Measurements from ENCODE around the gene ARHGAP21. TPM values are rescaled to one million over a fixed set of nuclear protein-coding genes. Genes with fewer than 3 reads are reported as not detected.
"Not testable (repeated sequence)": the region's sequence is repeated elsewhere in the genome, so short reads cannot be mapped to it uniquely, and the experiment has no call there.

The ARHGAP21 gene
- total RNA-seq (2014; rRNA removed) (51.4 and 52.6 TPM in 2 replicates), Bru-seq, nascent RNA (percentile 85 among the genes with signal in this experiment), BruChase-seq, experiment 1, labeled RNA remaining after a 6-hour chase (percentile 80 among the genes with signal in this experiment), BruChase-seq, experiment 2, labeled RNA remaining after a 2-hour chase (percentile 77 among the genes with signal in this experiment)
- long read RNA-seq, partial matches to known transcripts: 16 of 28 reads
- long read RNA-seq, other reads (novel, unspliced or antisense): 7 of 28 reads

DNA sequence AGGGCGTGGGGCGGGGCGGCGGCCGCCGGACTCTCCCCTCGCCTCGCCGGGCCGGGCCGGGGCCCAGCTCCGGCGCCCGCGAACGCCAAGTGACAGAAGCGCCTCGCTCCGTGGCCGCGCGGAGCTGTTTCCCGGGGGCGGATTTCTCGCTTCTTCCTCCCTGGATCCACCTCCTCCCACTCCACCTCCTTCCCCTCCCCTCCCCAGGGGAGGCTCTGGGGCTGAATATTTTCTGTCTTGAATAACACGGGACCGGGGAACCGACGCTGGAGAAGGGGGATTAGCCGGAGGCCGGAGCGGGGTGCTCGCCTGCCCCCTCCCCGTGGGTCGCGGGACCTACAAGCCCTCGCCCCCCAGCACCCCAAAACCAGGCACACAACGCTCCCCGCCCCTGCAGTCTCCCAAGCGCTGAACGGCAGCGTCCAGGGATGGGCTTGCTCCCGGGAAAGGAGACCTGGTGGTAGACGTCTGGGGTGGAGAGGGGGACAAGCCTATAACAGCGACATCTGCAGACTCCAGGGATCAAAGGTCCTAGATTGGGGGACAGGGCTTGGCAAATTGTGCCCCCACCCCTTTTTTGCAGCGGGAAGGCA lies at the start of gene ARHGAP21:
TSS of gene ARHGAP21 (minus strand) at position 100 of the 593 bp plus-strand sequence. CDS start 1,988 bp downstream, outside the sequence.
- peak within 1 kb of the TSS; percentile 72 for H3K27ac ChIP-seq (ENCODE audit: low read length)
- H3K9ac ChIP-seq (ENCODE audit: low read length): peak within 1 kb of the TSS; percentile 93
- peak within 1 kb of the TSS; percentile 97 for H3K4me2 ChIP-seq (ENCODE audit: low read length)
- no peak for TF ChIP-seq EZH2phosphoT487 (IDR thresholded peaks at IDR 0.05; ENCODE audit: borderline replicate concordance, low read length)
- TF ChIP-seq, protein P1, sequence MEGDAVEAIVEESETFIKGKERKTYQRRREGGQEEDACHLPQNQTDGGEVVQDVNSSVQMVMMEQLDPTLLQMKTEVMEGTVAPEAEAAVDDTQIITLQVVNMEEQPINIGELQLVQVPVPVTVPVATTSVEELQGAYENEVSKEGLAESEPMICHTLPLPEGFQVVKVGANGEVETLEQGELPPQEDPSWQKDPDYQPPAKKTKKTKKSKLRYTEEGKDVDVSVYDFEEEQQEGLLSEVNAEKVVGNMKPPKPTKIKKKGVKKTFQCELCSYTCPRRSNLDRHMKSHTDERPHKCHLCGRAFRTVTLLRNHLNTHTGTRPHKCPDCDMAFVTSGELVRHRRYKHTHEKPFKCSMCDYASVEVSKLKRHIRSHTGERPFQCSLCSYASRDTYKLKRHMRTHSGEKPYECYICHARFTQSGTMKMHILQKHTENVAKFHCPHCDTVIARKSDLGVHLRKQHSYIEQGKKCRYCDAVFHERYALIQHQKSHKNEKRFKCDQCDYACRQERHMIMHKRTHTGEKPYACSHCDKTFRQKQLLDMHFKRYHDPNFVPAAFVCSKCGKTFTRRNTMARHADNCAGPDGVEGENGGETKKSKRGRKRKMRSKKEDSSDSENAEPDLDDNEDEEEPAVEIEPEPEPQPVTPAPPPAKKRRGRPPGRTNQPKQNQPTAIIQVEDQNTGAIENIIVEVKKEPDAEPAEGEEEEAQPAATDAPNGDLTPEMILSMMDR (conservative IDR thresholded peaks at IDR 0.05; ENCODE audit: low read depth, low read length): no peak
- TF ChIP-seq EZH2 (IDR thresholded peaks at IDR 0.05; ENCODE audit: low read length, unreplicated experiment): no peak
- DNase-seq: peak; percentile 61
- peak within 1 kb of the TSS; percentile 79 for H2AFZ ChIP-seq (ENCODE audit: low read length)
- BruUV-seq (replicated peaks): TSS peak; percentile 24
- H3K27me3 ChIP-seq (ENCODE audit: low read length): no peaks in the 10 kb centered on the region
- ChIA-PET POLR2A (ENCODE audit: unreplicated experiment) (interaction anchor here (1.2 kb wide), 1 partner anchor 102 kb away, joined by 3 read pairs; no protein-coding TSS in a partner anchor), CTCF (interaction anchor here (1.0 to 1.4 kb wide), 2 partner anchors 106 to 221 kb away, joined by 3 to 5 read pairs; no protein-coding TSS in a partner anchor)
- no peaks in the 10 kb centered on the region for H3K9me2 ChIP-seq (replicated peaks; ENCODE audit: low read length)
- H3K79me2 ChIP-seq (ENCODE audit: low read length): peaks cover 42% of the 10 kb centered on the region
- H3K36me3 ChIP-seq (ENCODE audit: low read depth, low read length): 0 out of 2 replicates have a peak, but pooled peaks cover 6% of the 10 kb centered on the region
- peak; percentile 25 for ATAC-seq
- no peaks in the 10 kb centered on the region for H3K9me3 ChIP-seq (ENCODE audit: low read length)
- H3K4me1 ChIP-seq (ENCODE audit: insufficient read depth, low read length): peaks cover 11% of the 10 kb centered on the region
- no peaks in the 10 kb centered on the region for H3F3A ChIP-seq (ENCODE audit: low read length, unreplicated experiment)
- peak within 1 kb of the TSS; percentile 94 for H3K4me3 ChIP-seq (ENCODE audit: low read length)
- intact Hi-C loops (cut with micrococcal nuclease): loop anchor here (1.0 to 5.0 kb wide), 6 partner anchors 81 to 238 kb away; no protein-coding TSS in a partner anchor
- peaks cover 23% of the 10 kb centered on the region for H4K20me1 ChIP-seq (ENCODE audit: low read length)

DNA sequence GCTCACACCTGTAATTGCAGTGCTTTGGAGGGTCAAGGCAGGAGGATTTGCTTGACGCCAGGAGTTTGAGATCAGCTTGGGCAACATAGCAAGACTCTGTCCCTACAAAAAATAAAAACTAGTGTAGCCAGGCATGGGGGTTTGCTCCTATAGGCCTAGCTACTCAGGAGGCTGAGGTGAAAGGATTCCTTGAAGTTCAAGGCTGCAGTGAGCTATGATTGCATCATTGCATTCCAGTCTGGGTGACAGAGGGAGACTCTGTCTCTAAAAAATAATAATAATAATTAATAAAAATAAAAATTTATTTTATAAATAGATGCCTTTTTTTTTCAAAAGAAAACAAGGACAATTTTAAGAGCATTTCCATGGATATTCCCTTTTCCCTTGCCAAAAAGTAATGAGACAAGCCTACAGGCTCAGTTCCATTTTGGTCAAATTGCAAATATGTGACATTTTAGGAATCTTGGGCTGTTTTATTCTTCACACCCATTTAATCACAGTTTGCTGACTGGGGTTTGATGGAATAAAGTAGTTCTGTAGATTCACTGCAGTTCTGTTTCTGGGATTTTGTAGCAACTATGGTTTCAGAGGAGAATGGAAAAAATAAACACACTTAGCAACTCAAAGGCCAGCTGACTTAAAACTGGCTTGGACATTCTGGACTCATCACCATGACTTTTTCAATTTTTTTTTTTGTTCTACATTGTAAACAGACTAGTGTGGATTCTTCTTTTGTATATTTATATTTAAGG lies 48.4 kb upstream of the ARHGAP21 start:
- Histone ChIP-seq H3K4me1 (ENCODE audit: insufficient read depth, low read length) (no peaks in the 10 kb centered on the region), H3K9me3 (ENCODE audit: low read length) (no peaks in the 10 kb centered on the region), H3K9ac (ENCODE audit: low read length) (no peak overlapping the region), H3F3A (ENCODE audit: low read length, unreplicated experiment) (no peaks in the 10 kb centered on the region), H3K27ac (ENCODE audit: low read length) (no peak overlapping the region), H3K36me3 (ENCODE audit: low read depth, low read length) (no peaks in the 10 kb centered on the region), H4K20me1 (ENCODE audit: low read length) (no peaks in the 10 kb centered on the region), H3K4me2 (ENCODE audit: low read length) (no peak overlapping the region), H3K27me3 (ENCODE audit: low read length) (no peaks in the 10 kb centered on the region), H2AFZ (ENCODE audit: low read length) (no peak overlapping the region), H3K79me2 (ENCODE audit: low read length) (no peaks in the 10 kb centered on the region), H3K9me2 (replicated peaks; ENCODE audit: low read length) (no peaks in the 10 kb centered on the region), H3K4me3 (ENCODE audit: low read length) (no peak overlapping the region)
- TF ChIP-seq, protein P1 (conservative IDR thresholded peaks at IDR 0.05; ENCODE audit: low read depth, low read length): no peak
- no peak for TF ChIP-seq EZH2 (IDR thresholded peaks at IDR 0.05; ENCODE audit: low read length, unreplicated experiment)
- TF ChIP-seq EZH2phosphoT487 (IDR thresholded peaks at IDR 0.05; ENCODE audit: borderline replicate concordance, low read length): no peak
- ATAC-seq: no peak
- ChIA-PET CTCF (no interaction called here), POLR2A (ENCODE audit: unreplicated experiment) (no interaction called here)
- BruUV-seq (replicated peaks): no TSS peak
- intact Hi-C loops (cut with micrococcal nuclease): no loop called here
- no peak for DNase-seq

DNA sequence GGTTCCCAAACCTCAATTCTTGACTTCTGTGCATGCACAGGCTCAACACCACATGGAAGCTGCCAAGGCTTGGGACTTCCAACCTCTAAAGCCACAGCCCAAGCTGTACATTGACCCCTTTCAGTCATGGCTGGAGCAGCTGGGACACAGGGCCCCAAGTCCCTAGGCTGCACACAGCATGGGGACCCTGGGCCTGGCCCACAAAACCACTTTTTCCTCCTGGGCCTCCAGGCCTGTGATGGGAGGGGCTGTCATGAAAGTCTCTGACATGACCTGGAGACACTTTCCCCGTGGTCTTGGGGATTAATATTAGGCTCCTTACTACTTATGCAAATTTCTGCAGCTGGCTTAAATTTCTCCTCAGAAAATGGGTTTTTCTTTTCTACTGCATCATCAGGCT lies 41.3 kb upstream of the ARHGAP21 start:
- CTCF ChIA-PET; H4K20me1 ChIP-seq (ENCODE audit: low read length); H3F3A ChIP-seq (ENCODE audit: low read length, unreplicated experiment); H3K27ac ChIP-seq (ENCODE audit: low read length); H3K9me3 ChIP-seq (ENCODE audit: low read length); POLR2A ChIA-PET (ENCODE audit: unreplicated experiment); H2AFZ ChIP-seq (ENCODE audit: low read length); intact Hi-C loops (cut with micrococcal nuclease); ATAC-seq; H3K4me2 ChIP-seq (ENCODE audit: low read length); BruUV-seq (replicated peaks); DNase-seq; H3K36me3 ChIP-seq (ENCODE audit: low read depth, low read length); H3K4me1 ChIP-seq (ENCODE audit: insufficient read depth, low read length); H3K79me2 ChIP-seq (ENCODE audit: low read length); H3K4me3 ChIP-seq (ENCODE audit: low read length); H3K9ac ChIP-seq (ENCODE audit: low read length); H3K9me2 ChIP-seq (replicated peaks; ENCODE audit: low read length); H3K27me3 ChIP-seq (ENCODE audit: low read length): not testable (repeated sequence)
